HG02759 (cell line): ENCODE data around the gene MLLT11.
"Not testable (repeated sequence)": the region's sequence is repeated elsewhere in the genome, so short reads cannot be mapped to it uniquely, and the experiment has no call there.

Source experiments
- ATAC-seq: cut with Tn5 transposase; IDR thresholded peaks from one replicate; pipeline ENCODE4 v1.9.1; 2021; ENCODE audit warnings: mild to moderate bottlenecking, moderate library complexity; ENCODE audit not compliant: unreplicated experiment

MLLT11 gene

GRCh38 chr1:151055581-151055980, 4.6 kb upstream of the MLLT11 start:
- ATAC-seq: no peak

GRCh38 chr1:151056149-151056548, 4.0 kb upstream of the MLLT11 start:
- ATAC-seq: no peak

- no peak for ATAC-seq
Measured at GRCh38 chr1:151058692-151059091, 1.5 kb upstream of the MLLT11 start.

GRCh38 chr1:151059109-151060006, 839 bp upstream of the MLLT11 start, which contains the start of gene CDC42SE1:
CDC42SE1 (minus strand) TSS chr1:151059622; CDS start chr1:151055730, 3,892 bp downstream.
- ATAC-seq: peak; percentile 87

- no peak for ATAC-seq
Measured at GRCh38 chr1:151060657-151061421, 642 bp downstream of the MLLT11 start.

GRCh38 chr1:151061704-151062103, 1.5 kb downstream of the MLLT11 start:
- no peak for ATAC-seq

- no peak for ATAC-seq
Measured at GRCh38 chr1:151062741-151063371, 2.7 kb downstream of the MLLT11 start.

GRCh38 chr1:151065089-151065645, 5.0 kb downstream of the MLLT11 start:
- no peak for ATAC-seq

- no peak for ATAC-seq
Measured at GRCh38 chr1:151067185-151067584, 7.0 kb downstream of the MLLT11 start.

- ATAC-seq: no peak
Measured at GRCh38 chr1:151069103-151069486, 8.9 kb downstream of the MLLT11 start.

GRCh38 chr1:151070474-151071276, 10.5 kb downstream of the MLLT11 start, which contains the start of gene GABPB2:
GABPB2 (plus strand) TSS chr1:151070761; CDS start chr1:151088190, 17,429 bp downstream.
- peak; percentile 83 for ATAC-seq

- ATAC-seq: no peak
Measured at GRCh38 chr1:151072224-151072623, 12.0 kb downstream of the MLLT11 start.

GRCh38 chr1:151085953-151086559, 25.9 kb downstream of the MLLT11 start:
- ATAC-seq: no peak

- ATAC-seq: not testable (repeated sequence)
Measured at GRCh38 chr1:151097426-151097825, 37.2 kb downstream of the MLLT11 start.

GRCh38 chr1:151098126-151098525, 37.9 kb downstream of the MLLT11 start:
- no peak for ATAC-seq

- ATAC-seq: no peak
Measured at GRCh38 chr1:151104630-151105029, 44.4 kb downstream of the MLLT11 start.

GRCh38 chr1:151106894-151107293, 46.7 kb downstream of the MLLT11 start:
- ATAC-seq: no peak

GRCh38 chr1:151108331-151108730, 48.1 kb downstream of the MLLT11 start:
- ATAC-seq: no peak

GRCh38 chr1:151113877-151114276, 53.7 kb downstream of the MLLT11 start:
- no peak for ATAC-seq
